Right lobe of liver (tissue), 4 donors: ENCODE results near the gene KHDC1L.

Experiments
- CTCF ChIP-seq, 4 donors: fragments of 200-600 bp in 3 of 4; fragments of 450-650 bp in 1 of 4; IDR thresholded peaks; one replicate each; pipeline versions ENCODE4 v1.5.1 to v1.8.0; 2016 to 2022; ENCODE audit warnings: antibody characterized with exemption in 4 of 4, mild to moderate bottlenecking in 2 of 4
- POLR2A ChIP-seq: fragments of 450-650 bp; IDR thresholded peaks from one replicate; pipeline ENCODE4 v1.6.1; 2017; ENCODE audit warnings: antibody characterized with exemption, mild to moderate bottlenecking
- donor health status: DM: no; HTN: no; CAD: no.
- donor health status: DM: no; HTN: no; CAD: no.
- donor health status: DM: no; HTN: yes; CAD: no.

- TF ChIP-seq CTCF (IDR thresholded peaks at IDR 0.05) (no peak), POLR2A (no peak)
These were observed 38.2 kb upstream of the KHDC1L start for GRCh38 chr6:73263570-73263909.
